ENCODE measurements around the gene SCO2. TPM values are rescaled to one million over a fixed set of nuclear protein-coding genes. Genes with fewer than 3 reads are reported as not detected.
"Not testable (repeated sequence)": the region's sequence is repeated elsewhere in the genome, so short reads cannot be mapped to it uniquely, and the experiment has no call there.

SCO2 gene
- total and polyA plus RNA-seq, 12 donors = 0.57 to 2.8 (median 1.1) TPM; not detected in 7

- Histone ChIP-seq H3K9me3 (no peaks in the 10 kb centered on the region), H3K27ac (peak overlapping the region in 4 of 10 donors; percentile 5 to 99 (median 38)), H3K4me3 (peak overlapping the region in 4 of 10 donors; percentile 37 to 47 (median 42)), H3K27me3 (peaks cover 0 to 65% (median 43%) of the 10 kb centered on the region in 7 donors), H3K4me1 (peaks cover 0 to 86% (median 25%) of the 10 kb centered on the region in 9 donors), H3K36me3 (no peaks in the 10 kb centered on the region)
- TF ChIP-seq CTCF (IDR thresholded peaks at IDR 0.05) = no peak
- intact Hi-C loops (cut with DNase I) = no loop called here
- ATAC-seq (no peak), DNase-seq (no peak)
- WGBS, 2 donors = 78 to 85% methylated on average over 5 of the region's 5 CpGs
These were observed 19.4 kb upstream of the SCO2 start for GRCh38 chr22:50544746-50545253.

GRCh38 chr22:50544078-50544745, 18.8 kb upstream of the SCO2 start:
- peak; percentile 34 to 79 (median 56) for TF ChIP-seq CTCF (IDR thresholded peaks at IDR 0.05)
- peak overlapping the region in 5 of 10 donors; percentile 5 to 99 (median 35) for H3K27ac ChIP-seq
- WGBS, 2 donors = 6 to 7% methylated on average over 52 of the region's 52 CpGs
- ATAC-seq (peak; percentile 58 to 72 (median 61)), DNase-seq (peak; percentile 68 to 84)
- peaks cover 0 to 59% (median 37%) of the 10 kb centered on the region in 7 donors for H3K27me3 ChIP-seq
- H3K36me3 ChIP-seq = no peaks in the 10 kb centered on the region
- peaks cover 0 to 84% (median 26%) of the 10 kb centered on the region in 9 donors for H3K4me1 ChIP-seq
- peak overlapping the region in 9 of 10 donors; percentile 1 to 47 (median 39) for H3K4me3 ChIP-seq
- intact Hi-C loops (cut with DNase I) = no loop called here
- no peaks in the 10 kb centered on the region for H3K9me3 ChIP-seq

GRCh38 chr22:50542416-50542927, 17.1 kb upstream of the SCO2 start:
- H3K36me3 ChIP-seq = no peaks in the 10 kb centered on the region
- intact Hi-C loops (cut with DNase I) = no loop called here
- H3K4me1 ChIP-seq = peaks cover 0 to 90% (median 19%) of the 10 kb centered on the region in 9 donors
- peaks cover 0 to 46% (median 23%) of the 10 kb centered on the region in 7 donors for H3K27me3 ChIP-seq
- peak in 1 of 9 donors; percentile 30 for TF ChIP-seq CTCF (IDR thresholded peaks at IDR 0.05)
- peak overlapping the region in 5 of 10 donors; percentile 11 to 99 (median 96) for H3K27ac ChIP-seq
- DNase-seq = no peak
- WGBS, 2 donors = 92 to 96% methylated on average over 19 of the region's 19 CpGs
- peak in 1 of 8 donors; percentile 23 for ATAC-seq
- no peaks in the 10 kb centered on the region for H3K9me3 ChIP-seq
- peak overlapping the region in 1 of 10 donors; percentile 34 for H3K4me3 ChIP-seq

- Histone ChIP-seq H3K4me1 (peaks cover 0 to 98% (median 19%) of the 10 kb centered on the region in 9 donors), H3K27me3 (peaks cover 0 to 40% (median 14%) of the 10 kb centered on the region in 7 donors), H3K4me3 (peak overlapping the region in 1 of 10 donors; percentile 34), H3K27ac (peak overlapping the region in 6 of 10 donors; percentile 17 to 99 (median 73))
- intact Hi-C loops (cut with DNase I); H3K36me3 ChIP-seq; H3K9me3 ChIP-seq; DNase-seq: not testable (repeated sequence)
- peak in 1 of 8 donors; percentile 27 for ATAC-seq
- 79 to 91% methylated on average over 5 of the region's 5 CpGs for WGBS, 2 donors
These were observed 16.2 kb upstream of the SCO2 start for GRCh38 chr22:50541667-50542026.
